ENCODE data around the gene DACH1.

DACH1 gene

DNA sequence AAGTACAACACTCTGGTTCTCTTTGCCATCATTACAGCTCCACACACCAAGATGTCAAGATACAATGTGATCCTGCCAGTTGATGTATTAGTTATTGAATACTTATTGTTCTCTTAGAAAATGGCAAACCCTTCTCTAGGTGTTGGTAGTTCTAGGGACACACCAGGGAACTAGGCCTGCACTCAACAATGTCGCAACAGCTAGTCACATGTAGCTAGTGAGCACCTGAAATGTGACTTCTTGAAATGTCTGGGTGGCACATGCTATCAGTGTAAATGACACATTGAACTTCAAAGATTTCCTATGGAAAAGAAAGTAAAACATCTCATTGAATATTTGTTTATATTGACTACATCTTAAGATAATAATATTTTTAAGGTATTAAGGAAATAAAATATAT lies 49.7 kb downstream of the DACH1 start:
- H3K23ac ChIP-seq (ENCODE audit: low read length) = no peak overlapping the region
- H2BK5ac ChIP-seq (ENCODE audit: low read length) = no peak overlapping the region
- no peaks in the 10 kb centered on the region for H3K27me3 ChIP-seq (ENCODE audit: insufficient read depth, low read length, poor library complexity)
- no peak overlapping the region for H3K18ac ChIP-seq (ENCODE audit: low read length)
- no peak overlapping the region for H3K27ac ChIP-seq (ENCODE audit: low read depth, low read length)
- no peaks in the 10 kb centered on the region for H3K79me2 ChIP-seq (ENCODE audit: control insufficient read depth, insufficient read depth, low read length)
- no peak overlapping the region for H3K4ac ChIP-seq (ENCODE audit: low read depth, low read length)
- no peak overlapping the region for H3K4me2 ChIP-seq (ENCODE audit: low read length)
- DNase-seq = no peak
- no peak overlapping the region for H3K4me3 ChIP-seq (ENCODE audit: low read length)
- no peaks in the 10 kb centered on the region for H3K79me1 ChIP-seq (ENCODE audit: low read length)
- H2BK120ac ChIP-seq (ENCODE audit: low read depth, low read length) = no peak overlapping the region
- H2BK15ac ChIP-seq (replicated peaks; ENCODE audit: low read depth) = no peak overlapping the region
- no peak overlapping the region for H3K56ac ChIP-seq (ENCODE audit: low read length)
- H3K9ac ChIP-seq (ENCODE audit: low read length) = no peak overlapping the region
- H4K8ac ChIP-seq (ENCODE audit: low read depth, low read length) = no peak overlapping the region
- no CpG with 5 or more reads among the region's 1 CpG for WGBS (ENCODE audit: extremely low coverage, insufficient coverage, low lambda C conversion rate)
- no peaks in the 10 kb centered on the region for H3K36me3 ChIP-seq (ENCODE audit: control insufficient read depth, insufficient read depth, low read length)
- no peak overlapping the region for H2AK5ac ChIP-seq (ENCODE audit: low read length)
- no peaks in the 10 kb centered on the region for H3K4me1 ChIP-seq (ENCODE audit: control insufficient read depth, low read depth, low read length)
- no peak overlapping the region for H4K5ac ChIP-seq (ENCODE audit: low read length)

- H3K56ac ChIP-seq (ENCODE audit: low read length) = no peak overlapping the region
- H3K9ac ChIP-seq (ENCODE audit: low read length) = no peak overlapping the region
- no peak overlapping the region for H2BK15ac ChIP-seq (replicated peaks; ENCODE audit: low read depth)
- H3K4me1 ChIP-seq (ENCODE audit: control insufficient read depth, low read depth, low read length) = no peaks in the 10 kb centered on the region
- H3K4me3 ChIP-seq (ENCODE audit: low read length) = no peak overlapping the region
- H4K8ac ChIP-seq (ENCODE audit: low read depth, low read length) = no peak overlapping the region
- H3K4ac ChIP-seq (ENCODE audit: low read depth, low read length) = no peak overlapping the region
- H2AK5ac ChIP-seq (ENCODE audit: low read length) = no peak overlapping the region
- no peak overlapping the region for H2BK5ac ChIP-seq (ENCODE audit: low read length)
- H3K27ac ChIP-seq (ENCODE audit: low read depth, low read length) = no peak overlapping the region
- H3K23ac ChIP-seq (ENCODE audit: low read length) = no peak overlapping the region
- H3K27me3 ChIP-seq (ENCODE audit: insufficient read depth, low read length, poor library complexity) = no peaks in the 10 kb centered on the region
- DNase-seq = no peak
- no peaks in the 10 kb centered on the region for H3K79me1 ChIP-seq (ENCODE audit: low read length)
- no peak overlapping the region for H3K18ac ChIP-seq (ENCODE audit: low read length)
- H3K4me2 ChIP-seq (ENCODE audit: low read length) = no peak overlapping the region
- no CpG with 5 or more reads among the region's 4 CpGs for WGBS (ENCODE audit: extremely low coverage, insufficient coverage, low lambda C conversion rate)
- no peaks in the 10 kb centered on the region for H3K36me3 ChIP-seq (ENCODE audit: control insufficient read depth, insufficient read depth, low read length)
- H2BK120ac ChIP-seq (ENCODE audit: low read depth, low read length) = no peak overlapping the region
- H3K79me2 ChIP-seq (ENCODE audit: control insufficient read depth, insufficient read depth, low read length) = no peaks in the 10 kb centered on the region
- no peak overlapping the region for H4K5ac ChIP-seq (ENCODE audit: low read length)
Measured at GRCh38 chr13:71814806-71815360, 52.1 kb downstream of the DACH1 start.

DNA sequence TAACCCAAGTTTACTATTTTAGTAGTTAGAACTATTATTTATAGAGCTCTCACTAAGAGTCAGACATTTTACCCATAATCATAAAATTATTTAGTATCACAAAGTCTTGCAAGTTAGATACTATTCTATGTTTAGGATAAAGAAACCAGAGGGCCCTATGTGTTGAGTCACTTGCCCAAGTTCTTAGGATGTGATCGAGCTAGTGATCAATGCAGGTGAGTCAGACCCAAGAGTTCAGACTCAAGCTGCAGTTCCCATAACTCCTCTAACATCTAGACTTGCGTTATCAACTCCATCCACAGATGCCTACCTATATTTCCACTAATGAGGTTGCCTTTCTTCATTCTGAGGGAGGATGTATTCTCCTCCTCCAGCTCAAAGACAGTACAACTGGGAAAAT lies 53.8 kb downstream of the DACH1 start:
- Histone ChIP-seq H3K27me3 (ENCODE audit: insufficient read depth, low read length, poor library complexity) (no peaks in the 10 kb centered on the region), H2AK5ac (ENCODE audit: low read length) (no peak overlapping the region), H2BK5ac (ENCODE audit: low read length) (no peak overlapping the region), H3K9ac (ENCODE audit: low read length) (no peak overlapping the region), H3K27ac (ENCODE audit: low read depth, low read length) (no peak overlapping the region), H3K23ac (ENCODE audit: low read length) (no peak overlapping the region), H3K56ac (ENCODE audit: low read length) (no peak overlapping the region), H4K8ac (ENCODE audit: low read depth, low read length) (no peak overlapping the region), H2BK120ac (ENCODE audit: low read depth, low read length) (no peak overlapping the region), H3K79me1 (ENCODE audit: low read length) (no peaks in the 10 kb centered on the region), H2BK15ac (replicated peaks; ENCODE audit: low read depth) (no peak overlapping the region), H3K4ac (ENCODE audit: low read depth, low read length) (no peak overlapping the region), H3K4me1 (ENCODE audit: control insufficient read depth, low read depth, low read length) (no peaks in the 10 kb centered on the region), H3K79me2 (ENCODE audit: control insufficient read depth, insufficient read depth, low read length) (no peaks in the 10 kb centered on the region), H3K4me3 (ENCODE audit: low read length) (no peak overlapping the region), H3K4me2 (ENCODE audit: low read length) (no peak overlapping the region), H3K36me3 (ENCODE audit: control insufficient read depth, insufficient read depth, low read length) (no peaks in the 10 kb centered on the region), H3K18ac (ENCODE audit: low read length) (no peak overlapping the region), H4K5ac (ENCODE audit: low read length) (no peak overlapping the region)
- no CpG with 5 or more reads among the region's 2 CpGs for WGBS (ENCODE audit: extremely low coverage, insufficient coverage, low lambda C conversion rate)
- no peak for DNase-seq

DNA sequence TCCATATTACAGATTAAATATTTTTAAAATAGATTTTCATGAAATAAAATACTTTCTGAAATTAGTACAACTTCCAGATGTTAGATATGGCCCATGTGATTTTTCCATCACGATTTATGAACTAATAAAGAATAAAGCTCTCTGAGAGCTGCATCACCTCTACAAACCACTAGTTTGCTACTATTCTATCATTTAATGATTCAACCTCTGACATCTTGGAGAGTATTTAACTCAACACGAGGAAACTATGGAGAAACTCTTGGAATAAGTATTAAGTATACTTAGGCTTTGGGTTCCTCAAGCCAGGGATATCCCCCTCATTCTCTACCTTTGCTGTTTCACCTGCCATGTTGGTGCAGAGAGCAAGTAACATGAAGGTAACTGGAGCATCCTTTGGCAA lies 55.7 kb downstream of the DACH1 start:
- H3K36me3 ChIP-seq (ENCODE audit: control insufficient read depth, insufficient read depth, low read length) = no peaks in the 10 kb centered on the region
- no peak overlapping the region for H2BK5ac ChIP-seq (ENCODE audit: low read length)
- no peak overlapping the region for H3K4ac ChIP-seq (ENCODE audit: low read depth, low read length)
- no peak overlapping the region for H4K8ac ChIP-seq (ENCODE audit: low read depth, low read length)
- no peak for DNase-seq
- no peak overlapping the region for H3K23ac ChIP-seq (ENCODE audit: low read length)
- H3K56ac ChIP-seq (ENCODE audit: low read length) = no peak overlapping the region
- H2BK120ac ChIP-seq (ENCODE audit: low read depth, low read length) = no peak overlapping the region
- H3K79me2 ChIP-seq (ENCODE audit: control insufficient read depth, insufficient read depth, low read length) = no peaks in the 10 kb centered on the region
- no peak overlapping the region for H3K9ac ChIP-seq (ENCODE audit: low read length)
- no peaks in the 10 kb centered on the region for H3K27me3 ChIP-seq (ENCODE audit: insufficient read depth, low read length, poor library complexity)
- H2AK5ac ChIP-seq (ENCODE audit: low read length) = no peak overlapping the region
- H3K4me1 ChIP-seq (ENCODE audit: control insufficient read depth, low read depth, low read length) = no peaks in the 10 kb centered on the region
- H3K18ac ChIP-seq (ENCODE audit: low read length) = no peak overlapping the region
- H3K4me2 ChIP-seq (ENCODE audit: low read length) = no peak overlapping the region
- no peak overlapping the region for H3K27ac ChIP-seq (ENCODE audit: low read depth, low read length)
- no peak overlapping the region for H4K5ac ChIP-seq (ENCODE audit: low read length)
- WGBS (ENCODE audit: extremely low coverage, insufficient coverage, low lambda C conversion rate) = no CpG with 5 or more reads among the region's 2 CpGs
- H3K79me1 ChIP-seq (ENCODE audit: low read length) = no peaks in the 10 kb centered on the region
- H3K4me3 ChIP-seq (ENCODE audit: low read length) = no peak overlapping the region
- H2BK15ac ChIP-seq (replicated peaks; ENCODE audit: low read depth) = no peak overlapping the region

DNA sequence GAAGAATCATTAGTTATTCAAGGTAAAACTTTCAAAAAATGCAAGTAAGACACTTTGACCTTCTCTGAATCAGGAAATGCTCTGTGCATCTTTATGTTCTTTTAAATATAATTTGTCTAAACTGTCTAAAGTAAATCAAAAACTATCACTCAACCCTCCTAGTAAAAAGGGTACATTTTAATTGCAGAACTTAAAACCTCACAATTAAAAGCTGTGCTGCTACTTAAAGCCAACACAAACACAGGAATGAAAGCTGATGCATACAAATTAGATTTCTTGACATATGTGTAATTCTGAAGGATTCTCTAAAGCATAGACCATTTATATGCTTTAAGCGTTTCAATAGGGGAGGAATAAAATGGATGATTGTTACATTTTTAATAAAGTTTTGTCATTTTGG lies 58.3 kb downstream of the DACH1 start:
- DNase-seq = no peak
- no peaks in the 10 kb centered on the region for H3K79me2 ChIP-seq (ENCODE audit: control insufficient read depth, insufficient read depth, low read length)
- no peaks in the 10 kb centered on the region for H3K79me1 ChIP-seq (ENCODE audit: low read length)
- no peak overlapping the region for H3K23ac ChIP-seq (ENCODE audit: low read length)
- H3K4ac ChIP-seq (ENCODE audit: low read depth, low read length) = no peak overlapping the region
- no peaks in the 10 kb centered on the region for H3K4me1 ChIP-seq (ENCODE audit: control insufficient read depth, low read depth, low read length)
- H4K8ac ChIP-seq (ENCODE audit: low read depth, low read length) = no peak overlapping the region
- no peaks in the 10 kb centered on the region for H3K27me3 ChIP-seq (ENCODE audit: insufficient read depth, low read length, poor library complexity)
- H3K18ac ChIP-seq (ENCODE audit: low read length) = no peak overlapping the region
- H3K56ac ChIP-seq (ENCODE audit: low read length) = no peak overlapping the region
- H3K4me3 ChIP-seq (ENCODE audit: low read length) = no peak overlapping the region
- H3K4me2 ChIP-seq (ENCODE audit: low read length) = no peak overlapping the region
- no peak overlapping the region for H2AK5ac ChIP-seq (ENCODE audit: low read length)
- H3K9ac ChIP-seq (ENCODE audit: low read length) = no peak overlapping the region
- no peak overlapping the region for H2BK15ac ChIP-seq (replicated peaks; ENCODE audit: low read depth)
- no peak overlapping the region for H2BK5ac ChIP-seq (ENCODE audit: low read length)
- H3K27ac ChIP-seq (ENCODE audit: low read depth, low read length) = no peak overlapping the region
- no peak overlapping the region for H4K5ac ChIP-seq (ENCODE audit: low read length)
- no peaks in the 10 kb centered on the region for H3K36me3 ChIP-seq (ENCODE audit: control insufficient read depth, insufficient read depth, low read length)
- no CpG with 5 or more reads among the region's 1 CpG for WGBS (ENCODE audit: extremely low coverage, insufficient coverage, low lambda C conversion rate)
- H2BK120ac ChIP-seq (ENCODE audit: low read depth, low read length) = no peak overlapping the region

- peak overlapping the region; percentile 45 for H2BK120ac ChIP-seq (ENCODE audit: low read depth, low read length)
- no peaks in the 10 kb centered on the region for H3K79me2 ChIP-seq (ENCODE audit: control insufficient read depth, insufficient read depth, low read length)
- H2AK5ac ChIP-seq (ENCODE audit: low read length) = no peak overlapping the region
- H4K8ac ChIP-seq (ENCODE audit: low read depth, low read length) = no peak overlapping the region
- no peak overlapping the region for H3K18ac ChIP-seq (ENCODE audit: low read length)
- H3K4me1 ChIP-seq (ENCODE audit: control insufficient read depth, low read depth, low read length) = no peaks in the 10 kb centered on the region
- H3K23ac ChIP-seq (ENCODE audit: low read length) = no peak overlapping the region
- no CpG with 5 or more reads among the region's 2 CpGs for WGBS (ENCODE audit: extremely low coverage, insufficient coverage, low lambda C conversion rate)
- no peak overlapping the region for H2BK5ac ChIP-seq (ENCODE audit: low read length)
- no peak overlapping the region for H3K4ac ChIP-seq (ENCODE audit: low read depth, low read length)
- H3K9ac ChIP-seq (ENCODE audit: low read length) = no peak overlapping the region
- no peak overlapping the region for H4K5ac ChIP-seq (ENCODE audit: low read length)
- no peak overlapping the region for H3K56ac ChIP-seq (ENCODE audit: low read length)
- no peak overlapping the region for H3K4me2 ChIP-seq (ENCODE audit: low read length)
- H3K79me1 ChIP-seq (ENCODE audit: low read length) = no peaks in the 10 kb centered on the region
- H2BK15ac ChIP-seq (replicated peaks; ENCODE audit: low read depth) = no peak overlapping the region
- H3K27me3 ChIP-seq (ENCODE audit: insufficient read depth, low read length, poor library complexity) = no peaks in the 10 kb centered on the region
- no peak overlapping the region for H3K27ac ChIP-seq (ENCODE audit: low read depth, low read length)
- DNase-seq = no peak
- H3K36me3 ChIP-seq (ENCODE audit: control insufficient read depth, insufficient read depth, low read length) = no peaks in the 10 kb centered on the region
- no peak overlapping the region for H3K4me3 ChIP-seq (ENCODE audit: low read length)
Measured at GRCh38 chr13:71806886-71807285, 60.1 kb downstream of the DACH1 start.
